GM18870 (cell line): ENCODE measurements around the gene CSN1S1.

ENCODE experiments used
- ATAC-seq: cut with Tn5 transposase; IDR thresholded peaks from one replicate; pipeline ENCODE4 v1.9.1; 2021; ENCODE audit warnings: moderate library complexity; ENCODE audit not compliant: unreplicated experiment

The CSN1S1 gene

GRCh38 chr4:69986663-69987062 lies 55.8 kb downstream of the CSN1S1 start:
- ATAC-seq, result no peak

- no peak for ATAC-seq
Observed at GRCh38 chr4:69991016-69991415, 60.1 kb downstream of the CSN1S1 start.

- ATAC-seq, result no peak
Observed at GRCh38 chr4:69994782-69995181, 63.9 kb downstream of the CSN1S1 start.

- ATAC-seq, result no peak
Observed at GRCh38 chr4:69995526-69996016, 64.7 kb downstream of the CSN1S1 start, which contains the start of gene STATH. STATH (plus strand) TSS chr4:69995966; CDS start chr4:69998438, 2,472 bp downstream.
